HG03571 (cell line): ENCODE results near the gene DHX58.

Source experiments
- ATAC-seq: cut with Tn5 transposase; IDR thresholded peaks from one replicate; pipeline ENCODE4 v1.9.1; 2021; ENCODE audit not compliant: unreplicated experiment

Gene DHX58

GRCh38 chr17:42087736-42088705 lies 24.5 kb downstream of the DHX58 start:
- no peak for ATAC-seq

- ATAC-seq: no peak
These were observed 25.3 kb downstream of the DHX58 start for GRCh38 chr17:42087042-42087701.

GRCh38 chr17:42081516-42082129 lies 30.9 kb downstream of the DHX58 start:
- ATAC-seq: no peak

GRCh38 chr17:42079541-42079940 lies 33.0 kb downstream of the DHX58 start:
- ATAC-seq: no peak

- no peak for ATAC-seq
These were observed 34.0 kb downstream of the DHX58 start for GRCh38 chr17:42078396-42079043.

GRCh38 chr17:42077755-42078154 lies 34.8 kb downstream of the DHX58 start:
- ATAC-seq: no peak

- no peak for ATAC-seq
These were observed 35.5 kb downstream of the DHX58 start for GRCh38 chr17:42076797-42077559.

- ATAC-seq: no peak
These were observed 36.7 kb downstream of the DHX58 start for GRCh38 chr17:42075789-42076188.

- ATAC-seq: no peak
These were observed 40.0 kb downstream of the DHX58 start for GRCh38 chr17:42072323-42073187.

- no peak for ATAC-seq
These were observed 40.7 kb downstream of the DHX58 start for GRCh38 chr17:42071810-42072209.

GRCh38 chr17:42068979-42069378 lies 43.5 kb downstream of the DHX58 start:
- ATAC-seq: no peak

GRCh38 chr17:42067371-42068091 lies 45.0 kb downstream of the DHX58 start:
- ATAC-seq: no peak

- no peak for ATAC-seq
These were observed 47.3 kb downstream of the DHX58 start for GRCh38 chr17:42065201-42065600.

GRCh38 chr17:42062681-42063080 lies 49.8 kb downstream of the DHX58 start:
- ATAC-seq: no peak

GRCh38 chr17:42061646-42062487 lies 50.6 kb downstream of the DHX58 start:
- ATAC-seq: no peak

GRCh38 chr17:42060231-42060630 lies 52.3 kb downstream of the DHX58 start:
- no peak for ATAC-seq

- no peak for ATAC-seq
These were observed 52.7 kb downstream of the DHX58 start for GRCh38 chr17:42059815-42060214.

GRCh38 chr17:42058063-42058462 lies 54.5 kb downstream of the DHX58 start:
- ATAC-seq: no peak
